Karpas-422 (cell line): ENCODE results near the gene ZDHHC14. TPM values are rescaled to one million over a fixed set of nuclear protein-coding genes. Genes with fewer than 3 reads are reported as not detected.

Experiments used
- DNase-seq: peaks from one replicate; pipeline ENCODE4 v3.0.0-alpha.2; 2015
- H2AFZ ChIP-seq: fragments of 200-600 bp; sonication (generic); 2 replicates; pipeline ENCODE4 v1.6.1; 2014; ENCODE audit warnings: antibody characterized with exemption, low read length, mixed read lengths
- H3K27ac ChIP-seq: fragments of 200-600 bp; sonication (generic); 2 replicates; pipeline ENCODE4 v1.5.1; 2014; ENCODE audit warnings: mild to moderate bottlenecking, low read length, moderate library complexity
- H3K27me3 ChIP-seq: fragments of 200-600 bp; sonication (generic); 2 replicates; pipeline ENCODE4 v1.6.1; 2014; ENCODE audit warnings: low read length, mixed read lengths
- H3K36me3 ChIP-seq: fragments of 200-600 bp; sonication (generic); 2 replicates; pipeline ENCODE4 v1.6.1; 2014; ENCODE audit warnings: low read length, mixed read lengths; ENCODE audit not compliant: insufficient read depth
- H3K4me1 ChIP-seq: fragments of 200-600 bp; sonication (generic); 2 replicates; pipeline ENCODE4 v1.6.1; 2014; ENCODE audit warnings: mild to moderate bottlenecking, low read length, mixed read lengths
- H3K4me2 ChIP-seq: fragments of 200-600 bp; sonication (generic); 2 replicates; pipeline ENCODE4 v1.6.1; 2014; ENCODE audit warnings: low read length, low read depth, mild to moderate bottlenecking; ENCODE audit not compliant: poor library complexity, severe bottlenecking
- H3K4me3 ChIP-seq: fragments of 200-600 bp; sonication (generic); 2 replicates; pipeline ENCODE4 v1.5.1; 2014; ENCODE audit warnings: mild to moderate bottlenecking, antibody characterized with exemption, low read length, mixed read lengths
- H3K79me2 ChIP-seq: fragments of 200-600 bp; sonication (generic); 2 replicates; pipeline ENCODE4 v1.6.1; 2014; ENCODE audit warnings: mild to moderate bottlenecking, low read length, mixed read lengths
- H3K9ac ChIP-seq: fragments of 200-600 bp; sonication (generic); 2 replicates; pipeline ENCODE4 v1.6.0; 2014; ENCODE audit warnings: low read length
- H3K9me2 ChIP-seq: fragments of 200-600 bp; sonication (generic), shearing (Covaris generic); replicated peaks from 2 replicates; pipeline ENCODE4 v1.6.0; 2014; ENCODE audit warnings: mild to moderate bottlenecking, low read length, moderate library complexity; ENCODE audit not compliant: insufficient read depth
- H3K9me3 ChIP-seq: fragments of 300-700, 200-600 bp; sonication (generic); 2 replicates; pipeline ENCODE4 v1.6.1; 2014; ENCODE audit warnings: low read length, mixed read lengths
- H4K20me1 ChIP-seq: fragments of 200-600 bp; sonication (generic); 2 replicates; pipeline ENCODE4 v1.6.1; 2014; ENCODE audit warnings: mild to moderate bottlenecking, antibody characterized with exemption, low read length, low read depth; ENCODE audit not compliant: insufficient read depth
- total RNA-seq: library from RNA; depleted of rRNA; stranded (reverse); fragments of >200 nt; shearing (Covaris generic); gene quantifications from 2 replicates; pipeline ENCODE4 v1.2.3, GENCODE V29; 2014; ENCODE audit warnings: low replicate concordance

ZDHHC14 gene
- total RNA-seq, 1 experiment from 2014 or later: 1.1 TPM

DNA sequence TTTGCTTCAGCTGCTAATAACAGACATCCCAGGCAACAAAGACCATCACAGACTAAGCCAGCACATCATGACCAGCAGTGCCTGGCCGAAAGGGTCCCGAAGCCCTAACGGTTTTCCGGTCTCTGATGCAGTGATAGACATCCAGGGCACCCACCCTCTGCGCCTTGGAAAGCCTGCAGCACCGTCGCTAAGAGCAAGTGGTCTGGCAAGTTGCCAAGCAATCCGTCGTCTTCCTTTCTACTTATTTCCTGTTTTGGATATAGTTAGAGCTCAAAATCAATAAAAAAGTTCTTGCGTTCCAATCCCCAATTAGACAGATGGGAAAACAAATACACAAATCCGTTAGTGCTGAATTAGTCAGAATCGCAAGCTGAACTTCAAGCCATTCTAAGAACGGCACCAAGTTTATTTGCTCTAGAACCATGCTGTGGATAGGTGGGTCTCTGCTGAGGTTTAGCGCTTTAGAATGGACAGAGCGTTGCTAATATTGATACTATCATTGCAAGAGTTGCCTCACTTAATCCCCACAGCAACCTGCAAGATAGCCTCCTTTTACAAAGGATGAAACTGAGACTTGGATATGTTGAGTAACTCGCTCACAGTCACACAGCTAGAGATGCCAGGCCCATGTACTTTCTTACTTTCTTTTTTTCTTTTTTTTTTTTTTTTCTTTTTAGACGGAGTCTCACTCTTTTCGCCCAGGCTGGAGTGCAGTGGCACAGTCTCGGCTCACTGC, 278.7 kb downstream of the ZDHHC14 start:
- Histone ChIP-seq H3K4me2 (no peak overlapping the region), H3K36me3 (no peaks in the 10 kb centered on the region), H2AFZ (no peak overlapping the region), H4K20me1 (no peaks in the 10 kb centered on the region), H3K9me2 (no peaks in the 10 kb centered on the region), H3K9ac (no peak overlapping the region), H3K9me3 (no peaks in the 10 kb centered on the region), H3K27ac (no peak overlapping the region), H3K79me2 (no peaks in the 10 kb centered on the region), H3K4me3 (no peak overlapping the region), H3K4me1 (no peaks in the 10 kb centered on the region), H3K27me3 (no peaks in the 10 kb centered on the region)
- no peak for DNase-seq

GRCh38 chr6:157660414-157660813, 279.4 kb downstream of the ZDHHC14 start:
- 0 out of 2 replicates have a peak, but pooled peaks cover 2% of the 10 kb centered on the region for H3K27me3 ChIP-seq
- H3K36me3 ChIP-seq: no peaks in the 10 kb centered on the region
- no peak overlapping the region for H3K9ac ChIP-seq
- H3K27ac ChIP-seq: no peak overlapping the region
- no peak overlapping the region for H2AFZ ChIP-seq
- no peaks in the 10 kb centered on the region for H3K9me3 ChIP-seq
- H3K4me1 ChIP-seq: no peaks in the 10 kb centered on the region
- DNase-seq: no peak
- no peak overlapping the region for H3K4me2 ChIP-seq
- H3K79me2 ChIP-seq: no peaks in the 10 kb centered on the region
- H4K20me1 ChIP-seq: no peaks in the 10 kb centered on the region
- no peak overlapping the region for H3K4me3 ChIP-seq
- no peaks in the 10 kb centered on the region for H3K9me2 ChIP-seq

- Histone ChIP-seq H3K36me3 (no peaks in the 10 kb centered on the region), H3K4me2 (no peak overlapping the region)
Observed at GRCh38 chr6:157661652-157662051, 280.7 kb downstream of the ZDHHC14 start.

GRCh38 chr6:157663261-157663660, 282.3 kb downstream of the ZDHHC14 start:
- 0 out of 2 replicates have a peak, but pooled peaks cover 2% of the 10 kb centered on the region for H3K27me3 ChIP-seq
- no peaks in the 10 kb centered on the region for H4K20me1 ChIP-seq
- DNase-seq: no peak
- no peak overlapping the region for H3K4me3 ChIP-seq
- H3K9ac ChIP-seq: no peak overlapping the region
- no peak overlapping the region for H3K4me2 ChIP-seq
- H3K27ac ChIP-seq: no peak overlapping the region
- H3K9me3 ChIP-seq: no peaks in the 10 kb centered on the region
- no peaks in the 10 kb centered on the region for H3K4me1 ChIP-seq
- no peak overlapping the region for H2AFZ ChIP-seq
- no peaks in the 10 kb centered on the region for H3K79me2 ChIP-seq
- H3K9me2 ChIP-seq: no peaks in the 10 kb centered on the region
- H3K36me3 ChIP-seq: no peaks in the 10 kb centered on the region

More at GRCh38 chr6:157661652-157662051, 280.7 kb downstream of the ZDHHC14 start:
- H3K27me3 ChIP-seq: 0 out of 2 replicates have a peak, but pooled peaks cover 2% of the 10 kb centered on the region
- H3K27ac ChIP-seq: no peak overlapping the region
- H3K9me3 ChIP-seq: no peaks in the 10 kb centered on the region
- no peak overlapping the region for H3K4me3 ChIP-seq
- DNase-seq: no peak
- H3K79me2 ChIP-seq: no peaks in the 10 kb centered on the region
- H3K9me2 ChIP-seq: no peaks in the 10 kb centered on the region
- no peak overlapping the region for H2AFZ ChIP-seq
- H3K9ac ChIP-seq: no peak overlapping the region
- no peaks in the 10 kb centered on the region for H4K20me1 ChIP-seq
- H3K4me1 ChIP-seq: no peaks in the 10 kb centered on the region

- H3K9ac ChIP-seq: no peak overlapping the region
- no peak overlapping the region for H3K4me2 ChIP-seq
- H3K79me2 ChIP-seq: no peaks in the 10 kb centered on the region
- no peaks in the 10 kb centered on the region for H3K9me3 ChIP-seq
- no peaks in the 10 kb centered on the region for H3K4me1 ChIP-seq
- no peaks in the 10 kb centered on the region for H3K36me3 ChIP-seq
- H2AFZ ChIP-seq: no peak overlapping the region
- H4K20me1 ChIP-seq: no peaks in the 10 kb centered on the region
- no peak for DNase-seq
- 0 out of 2 replicates have a peak, but pooled peaks cover 2% of the 10 kb centered on the region for H3K27me3 ChIP-seq
- H3K4me3 ChIP-seq: no peak overlapping the region
- no peak overlapping the region for H3K27ac ChIP-seq
- no peaks in the 10 kb centered on the region for H3K9me2 ChIP-seq
Observed at GRCh38 chr6:157665180-157665579, 284.2 kb downstream of the ZDHHC14 start.

DNA sequence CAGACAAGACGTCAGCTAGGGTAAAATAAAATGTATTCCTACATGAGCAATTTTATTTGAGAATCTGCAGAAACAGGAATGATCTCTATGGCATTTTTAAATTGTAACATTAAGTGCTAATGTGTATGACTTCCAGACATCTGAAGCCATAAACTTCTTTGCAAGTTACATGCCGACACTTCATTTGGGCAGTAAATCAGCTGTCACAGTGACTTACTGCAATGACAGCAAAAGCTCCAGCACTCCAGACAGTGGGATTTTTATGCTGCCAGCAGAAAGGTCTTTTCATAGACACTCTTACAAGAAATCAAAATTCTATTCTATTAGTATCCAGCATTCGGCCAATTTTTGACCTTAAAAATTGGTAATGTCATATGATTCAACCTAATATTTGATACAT, 285.7 kb downstream of the ZDHHC14 start:
- Histone ChIP-seq H3K36me3 (no peaks in the 10 kb centered on the region), H3K27ac (no peak overlapping the region), H3K9me2 (no peaks in the 10 kb centered on the region), H3K79me2 (no peaks in the 10 kb centered on the region), H4K20me1 (no peaks in the 10 kb centered on the region), H3K4me2 (no peak overlapping the region), H3K4me3 (no peak overlapping the region), H3K27me3 (0 out of 2 replicates have a peak, but pooled peaks cover 2% of the 10 kb centered on the region), H3K4me1 (no peaks in the 10 kb centered on the region), H3K9ac (no peak overlapping the region), H3K9me3 (no peaks in the 10 kb centered on the region), H2AFZ (no peak overlapping the region)
- no peak for DNase-seq

DNA sequence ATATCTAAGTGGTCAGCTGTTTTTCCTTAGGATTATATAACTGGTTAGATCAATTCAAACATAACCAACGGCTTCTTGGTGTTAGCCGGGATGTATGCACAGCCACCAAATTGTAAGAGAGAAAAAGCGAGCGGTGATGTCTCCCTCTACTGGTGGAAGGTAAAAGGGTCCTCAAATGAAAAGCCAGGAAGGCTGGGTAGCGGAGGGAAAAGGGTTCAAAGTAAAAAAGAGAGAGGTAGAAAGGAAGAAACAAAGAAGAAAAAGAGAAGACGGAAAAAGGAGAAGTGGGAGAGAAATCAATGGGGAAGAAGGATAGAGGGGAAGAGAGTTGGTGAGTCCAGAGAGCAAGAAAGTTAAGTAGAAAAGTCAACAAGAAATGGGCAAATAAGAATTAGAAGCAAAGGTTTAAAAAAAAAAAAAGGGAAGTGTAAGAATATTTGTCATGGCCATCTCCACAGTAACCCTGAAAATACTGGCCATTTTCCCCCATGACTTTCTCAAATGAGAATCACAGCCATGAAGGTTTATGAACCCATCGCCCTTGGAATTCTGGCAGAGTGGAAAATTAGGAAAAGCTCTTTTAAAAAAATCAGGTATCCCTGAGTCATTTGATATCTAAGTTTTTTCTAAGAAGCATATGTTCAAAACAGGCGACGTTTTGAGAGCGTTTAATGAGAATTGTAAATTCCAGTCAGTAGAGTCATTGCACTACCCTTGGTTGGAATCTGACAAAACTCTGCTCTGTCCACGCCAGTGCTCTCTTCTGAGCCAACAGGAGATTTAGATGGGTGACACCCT, 286.4 kb downstream of the ZDHHC14 start:
- peak; percentile 80 for DNase-seq
- Histone ChIP-seq H3K27me3 (0 out of 2 replicates have a peak, but pooled peaks cover 2% of the 10 kb centered on the region), H3K4me2 (no peak overlapping the region)

GRCh38 chr6:157668009-157668401, 287.0 kb downstream of the ZDHHC14 start:
- Histone ChIP-seq H3K9me3 (no peaks in the 10 kb centered on the region), H3K36me3 (no peaks in the 10 kb centered on the region), H2AFZ (no peak overlapping the region), H3K9me2 (no peaks in the 10 kb centered on the region), H3K4me3 (no peak overlapping the region), H3K79me2 (no peaks in the 10 kb centered on the region), H3K27me3 (0 out of 2 replicates have a peak, but pooled peaks cover 2% of the 10 kb centered on the region), H3K4me1 (no peaks in the 10 kb centered on the region), H3K9ac (no peak overlapping the region), H3K4me2 (no peak overlapping the region), H4K20me1 (no peaks in the 10 kb centered on the region), H3K27ac (no peak overlapping the region)
- no peak for DNase-seq

More for the DNA sequence above, 286.4 kb downstream of the ZDHHC14 start:
- Histone ChIP-seq H3K9ac (no peak overlapping the region), H3K4me1 (no peaks in the 10 kb centered on the region), H2AFZ (no peak overlapping the region), H3K27ac (no peak overlapping the region), H4K20me1 (no peaks in the 10 kb centered on the region), H3K9me2 (no peaks in the 10 kb centered on the region), H3K4me3 (no peak overlapping the region), H3K36me3 (no peaks in the 10 kb centered on the region), H3K9me3 (no peaks in the 10 kb centered on the region), H3K79me2 (no peaks in the 10 kb centered on the region)
